Loucy (cell line): ENCODE data around the gene ADAMTS7.

Source experiments
- H2AFZ ChIP-seq: fragments of 200-600 bp; sonication (generic); 2 replicates; pipeline ENCODE4 v1.6.0; 2016; ENCODE audit warnings: antibody characterized with exemption, mild to moderate bottlenecking, low read length, moderate library complexity
- H3F3A ChIP-seq: fragments of 200-600 bp; 2 replicates; pipeline ENCODE4 v1.6.0; 2016; ENCODE audit warnings: antibody characterized with exemption, low read depth, mild to moderate bottlenecking
- H3K27me3 ChIP-seq: fragments of 200-600 bp; sonication (generic); 2 replicates; pipeline ENCODE4 v1.6.1; 2014; ENCODE audit warnings: low read length, mild to moderate bottlenecking; ENCODE audit not compliant: insufficient read depth, poor library complexity, severe bottlenecking
- H3K36me3 ChIP-seq: fragments of 200-600 bp; sonication (generic); 2 replicates; pipeline ENCODE4 v1.6.1; 2016; ENCODE audit warnings: low read length; ENCODE audit not compliant: insufficient read depth
- H3K4me1 ChIP-seq: fragments of 200-600 bp; sonication (generic); 2 replicates; pipeline ENCODE4 v1.5.1; 2014; ENCODE audit warnings: low read length, mild to moderate bottlenecking; ENCODE audit not compliant: insufficient read depth, poor library complexity, severe bottlenecking
- H3K4me2 ChIP-seq: fragments of 200-600 bp; sonication (generic); 2 replicates; pipeline ENCODE4 v1.6.0; 2014; ENCODE audit warnings: antibody characterized with exemption, low read length, low read depth, mild to moderate bottlenecking; ENCODE audit not compliant: poor library complexity, severe bottlenecking
- H3K4me3 ChIP-seq: fragments of 200-600 bp; sonication (generic); 2 replicates; pipeline ENCODE4 v1.5.1; 2014; ENCODE audit warnings: low read length, mild to moderate bottlenecking, mixed read lengths; ENCODE audit not compliant: poor library complexity, severe bottlenecking
- H3K79me2 ChIP-seq: fragments of 200-600 bp; sonication (generic); 2 replicates; pipeline ENCODE4 v1.6.1; 2014; ENCODE audit warnings: low read length; ENCODE audit not compliant: insufficient read depth
- H3K9ac ChIP-seq: fragments of 200-600 bp; sonication (generic); 2 replicates; pipeline ENCODE4 v1.6.0; 2014; ENCODE audit warnings: mild to moderate bottlenecking, low read depth, low read length, moderate library complexity; ENCODE audit not compliant: poor library complexity, severe bottlenecking
- H3K9me2 ChIP-seq: fragments of 200-600 bp; sonication (generic); replicated peaks from 2 replicates; pipeline ENCODE4 v1.6.1; 2016; ENCODE audit warnings: low read depth, low read length, mixed read lengths
- H3K9me3 ChIP-seq: fragments of 200-600 bp; sonication (generic); 2 replicates; pipeline ENCODE4 v1.6.1; 2014; ENCODE audit warnings: mild to moderate bottlenecking, antibody characterized with exemption, low read length, low read depth; ENCODE audit not compliant: insufficient read depth
- H4K20me1 ChIP-seq: fragments of 200-600 bp; sonication (generic); 2 replicates; pipeline ENCODE4 v1.6.0; 2014; ENCODE audit warnings: antibody characterized with exemption, low read length, mild to moderate bottlenecking; ENCODE audit not compliant: insufficient read depth, poor library complexity, severe bottlenecking
- EZH2phosphoT487 ChIP-seq: fragments of 200-600 bp; IDR thresholded peaks from 2 replicates; pipeline ENCODE4 v1.6.1; 2018; ENCODE audit warnings: antibody characterized with exemption, mild to moderate bottlenecking, moderate library complexity, borderline replicate concordance
- TF ChIP-seq, protein P1 (sequence below): fragments of 200-600 bp; sonication (generic); conservative IDR thresholded peaks from 2 replicates; pipeline ENCODE4 v1.5.1; 2014; ENCODE audit warnings: mild to moderate bottlenecking, antibody characterized with exemption, low read length

Gene ADAMTS7

GRCh38 chr15:78717956-78718656 lies 93.2 kb downstream of the ADAMTS7 start:
- no peak for TF ChIP-seq EZH2phosphoT487
- TF ChIP-seq, protein P1, sequence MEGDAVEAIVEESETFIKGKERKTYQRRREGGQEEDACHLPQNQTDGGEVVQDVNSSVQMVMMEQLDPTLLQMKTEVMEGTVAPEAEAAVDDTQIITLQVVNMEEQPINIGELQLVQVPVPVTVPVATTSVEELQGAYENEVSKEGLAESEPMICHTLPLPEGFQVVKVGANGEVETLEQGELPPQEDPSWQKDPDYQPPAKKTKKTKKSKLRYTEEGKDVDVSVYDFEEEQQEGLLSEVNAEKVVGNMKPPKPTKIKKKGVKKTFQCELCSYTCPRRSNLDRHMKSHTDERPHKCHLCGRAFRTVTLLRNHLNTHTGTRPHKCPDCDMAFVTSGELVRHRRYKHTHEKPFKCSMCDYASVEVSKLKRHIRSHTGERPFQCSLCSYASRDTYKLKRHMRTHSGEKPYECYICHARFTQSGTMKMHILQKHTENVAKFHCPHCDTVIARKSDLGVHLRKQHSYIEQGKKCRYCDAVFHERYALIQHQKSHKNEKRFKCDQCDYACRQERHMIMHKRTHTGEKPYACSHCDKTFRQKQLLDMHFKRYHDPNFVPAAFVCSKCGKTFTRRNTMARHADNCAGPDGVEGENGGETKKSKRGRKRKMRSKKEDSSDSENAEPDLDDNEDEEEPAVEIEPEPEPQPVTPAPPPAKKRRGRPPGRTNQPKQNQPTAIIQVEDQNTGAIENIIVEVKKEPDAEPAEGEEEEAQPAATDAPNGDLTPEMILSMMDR: no peak
- H3K79me2 ChIP-seq: no peaks in the 10 kb centered on the region
- H3K9ac ChIP-seq: no peak overlapping the region
- H4K20me1 ChIP-seq: no peaks in the 10 kb centered on the region
- no peaks in the 10 kb centered on the region for H3K4me1 ChIP-seq
- no peaks in the 10 kb centered on the region for H3K27me3 ChIP-seq
- no peak overlapping the region for H3K4me3 ChIP-seq
- no peaks in the 10 kb centered on the region for H3K9me3 ChIP-seq
- no peaks in the 10 kb centered on the region for H3F3A ChIP-seq
- no peaks in the 10 kb centered on the region for H3K36me3 ChIP-seq
- H3K4me2 ChIP-seq: no peak overlapping the region
- no peaks in the 10 kb centered on the region for H3K9me2 ChIP-seq
- H2AFZ ChIP-seq: no peak overlapping the region

DNA sequence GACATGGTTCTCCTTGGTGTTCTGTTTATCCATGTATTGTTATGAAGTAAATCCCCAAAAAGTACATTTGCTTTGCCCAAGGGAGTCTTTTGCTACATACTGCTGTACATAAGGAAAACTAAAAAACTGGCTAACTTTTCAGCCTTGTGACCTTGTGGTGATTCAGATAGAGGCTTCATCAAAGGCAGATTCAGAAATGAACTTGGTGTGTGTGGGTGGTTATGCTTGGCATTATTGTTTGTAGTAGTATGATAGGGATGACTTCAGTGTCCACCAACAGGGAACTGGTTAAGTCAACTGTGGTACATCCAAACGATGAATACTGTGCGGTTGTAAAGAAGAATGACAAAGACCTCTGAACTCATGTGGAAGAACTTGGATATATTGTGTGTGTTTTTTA lies 94.6 kb downstream of the ADAMTS7 start:
- Histone ChIP-seq H3K4me3 (no peak overlapping the region), H3K27me3 (no peaks in the 10 kb centered on the region), H3F3A (no peaks in the 10 kb centered on the region), H3K79me2 (no peaks in the 10 kb centered on the region), H4K20me1 (no peaks in the 10 kb centered on the region), H3K9me3 (no peaks in the 10 kb centered on the region), H3K36me3 (no peaks in the 10 kb centered on the region), H3K9ac (no peak overlapping the region), H2AFZ (no peak overlapping the region), H3K4me2 (no peak overlapping the region), H3K4me1 (no peaks in the 10 kb centered on the region), H3K9me2 (no peaks in the 10 kb centered on the region)
- TF ChIP-seq, protein P1: no peak
- TF ChIP-seq EZH2phosphoT487: no peak

GRCh38 chr15:78715930-78716329 lies 95.3 kb downstream of the ADAMTS7 start:
- H3K9me3 ChIP-seq: no peaks in the 10 kb centered on the region
- H3K4me3 ChIP-seq: no peak overlapping the region
- no peaks in the 10 kb centered on the region for H3K9me2 ChIP-seq
- H3F3A ChIP-seq: no peaks in the 10 kb centered on the region
- no peak overlapping the region for H2AFZ ChIP-seq
- H3K4me1 ChIP-seq: no peaks in the 10 kb centered on the region
- H3K4me2 ChIP-seq: no peak overlapping the region
- H3K36me3 ChIP-seq: no peaks in the 10 kb centered on the region
- no peaks in the 10 kb centered on the region for H3K27me3 ChIP-seq
- no peaks in the 10 kb centered on the region for H3K79me2 ChIP-seq
- no peak overlapping the region for H3K9ac ChIP-seq
- no peaks in the 10 kb centered on the region for H4K20me1 ChIP-seq
- TF ChIP-seq, protein P1: no peak
- TF ChIP-seq EZH2phosphoT487: no peak
